Measurements from ENCODE around the gene INTS7.
"Not testable (repeated sequence)": the region's sequence is repeated elsewhere in the genome, so short reads cannot be mapped to it uniquely, and the experiment has no call there.

INTS7 gene

GRCh38 chr1:211986628-211987254 lies 48.6 kb downstream of the INTS7 start:
- DNase-seq = no peak
- intact Hi-C loops (cut with DNase I) = no loop called here

DNA sequence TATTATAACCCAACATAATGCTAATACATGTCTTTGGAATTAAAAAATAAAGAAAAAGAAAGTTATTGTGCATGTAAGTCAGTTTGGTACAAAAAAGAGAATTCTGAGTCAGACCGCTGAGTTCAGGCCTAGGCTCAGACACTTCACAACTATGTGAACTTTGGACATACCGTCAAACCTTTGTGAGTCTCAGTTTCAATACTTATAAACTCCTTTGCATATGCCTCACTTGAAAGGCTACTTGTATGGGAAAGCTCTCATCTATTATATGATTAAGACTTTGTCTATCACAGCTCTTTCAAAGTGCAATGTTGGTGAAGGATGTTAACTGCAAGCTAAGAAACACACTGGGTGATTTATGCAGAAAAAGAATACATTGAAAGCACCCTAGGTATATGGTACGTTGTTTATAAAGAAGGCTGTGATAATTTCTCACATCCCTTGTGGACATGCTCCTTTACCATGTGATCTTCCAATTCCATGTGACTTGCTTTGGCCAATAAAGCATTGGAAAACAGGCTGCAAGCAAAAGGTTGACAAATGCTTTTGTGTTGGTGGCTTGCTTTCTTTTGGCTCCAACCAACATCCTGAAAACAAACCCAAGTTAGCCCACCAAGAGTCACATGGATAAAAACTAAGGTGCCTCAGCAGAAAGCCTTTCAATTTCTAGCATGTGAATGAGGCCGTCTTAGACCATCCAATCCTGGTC lies 49.6 kb downstream of the INTS7 start:
- intact Hi-C loops (cut with DNase I) = no loop called here
- no peak for DNase-seq

GRCh38 chr1:211978596-211978995 lies 56.8 kb downstream of the INTS7 start:
- intact Hi-C loops (cut with DNase I) = no loop called here
- DNase-seq = no peak

GRCh38 chr1:211975152-211975941 lies 60.0 kb downstream of the INTS7 start:
- intact Hi-C loops (cut with DNase I) = no loop called here
- no peak for DNase-seq

DNA sequence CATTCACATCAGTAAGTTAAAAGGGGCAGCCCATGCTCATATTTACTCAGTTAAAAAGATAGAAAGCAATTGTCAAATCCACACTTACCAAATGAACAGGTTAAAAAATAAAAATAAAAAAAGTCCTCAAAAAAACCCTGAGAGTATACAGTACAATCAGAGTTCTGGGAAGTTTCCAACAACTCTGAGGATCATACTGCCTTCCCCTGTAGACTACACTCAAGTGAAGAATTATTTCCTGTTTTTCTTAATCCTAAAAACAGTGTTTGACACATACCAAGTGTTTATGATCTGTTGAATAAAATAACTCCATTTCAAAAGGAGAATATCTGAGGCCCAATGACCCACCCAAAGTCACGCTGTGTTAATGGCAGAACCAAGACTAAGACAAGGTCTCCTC lies 61.8 kb downstream of the INTS7 start:
- no peak for DNase-seq
- intact Hi-C loops (cut with DNase I) = no loop called here

GRCh38 chr1:211968200-211968834 lies 67.0 kb downstream of the INTS7 start:
- intact Hi-C loops (cut with DNase I) = no loop called here

GRCh38 chr1:211967704-211968103 lies 67.7 kb downstream of the INTS7 start:
- no peak for DNase-seq
- intact Hi-C loops (cut with DNase I) = no loop called here

More at GRCh38 chr1:211968200-211968834, 67.0 kb downstream of the INTS7 start:
- no peak for DNase-seq

- no peak for DNase-seq
- intact Hi-C loops (cut with DNase I) = no loop called here
Measured at GRCh38 chr1:211965108-211965805, 70.1 kb downstream of the INTS7 start.

DNA sequence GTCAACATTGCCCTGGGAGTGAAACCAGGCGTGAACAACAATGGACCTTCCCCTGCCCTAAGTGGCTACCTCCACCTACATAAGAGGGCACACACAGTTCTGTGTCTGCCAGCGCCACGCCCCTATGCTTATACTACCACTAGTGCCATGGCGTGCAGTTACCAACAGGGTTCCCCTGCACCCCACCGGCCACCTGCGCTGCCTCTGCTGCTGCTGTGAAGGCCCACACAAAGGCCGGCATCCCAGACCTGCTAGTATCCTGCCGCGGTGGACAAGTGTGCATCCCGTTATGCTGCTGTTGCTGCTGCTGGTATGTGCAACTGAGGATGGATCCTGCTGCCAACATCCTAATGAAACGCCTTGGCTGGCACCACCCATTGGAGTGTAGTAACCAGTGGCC lies 75.7 kb downstream of the INTS7 start:
- intact Hi-C loops (cut with DNase I) = no loop called here
- DNase-seq = peak in 1 of 10 donors; percentile 71

- DNase-seq = peak in 1 of 10 donors; percentile 74
- intact Hi-C loops (cut with DNase I) = no loop called here
Measured at GRCh38 chr1:211959221-211959620, 76.1 kb downstream of the INTS7 start.

- intact Hi-C loops (cut with DNase I); DNase-seq: not testable (repeated sequence)
Measured at GRCh38 chr1:211954028-211954427, 81.3 kb downstream of the INTS7 start.

- intact Hi-C loops (cut with DNase I) = not testable (repeated sequence)
Measured at GRCh38 chr1:211953543-211953942, 81.8 kb downstream of the INTS7 start.

GRCh38 chr1:211952299-211952698 lies 83.1 kb downstream of the INTS7 start:
- DNase-seq = no peak
- intact Hi-C loops (cut with DNase I) = no loop called here

More at GRCh38 chr1:211953543-211953942, 81.8 kb downstream of the INTS7 start:
- DNase-seq = not testable (repeated sequence)

- intact Hi-C loops (cut with DNase I) = no loop called here
- DNase-seq = no peak
Measured at GRCh38 chr1:211951856-211952255, 83.5 kb downstream of the INTS7 start.

GRCh38 chr1:211948377-211948776 lies 87.0 kb downstream of the INTS7 start:
- intact Hi-C loops (cut with DNase I) = no loop called here
- DNase-seq = no peak

DNA sequence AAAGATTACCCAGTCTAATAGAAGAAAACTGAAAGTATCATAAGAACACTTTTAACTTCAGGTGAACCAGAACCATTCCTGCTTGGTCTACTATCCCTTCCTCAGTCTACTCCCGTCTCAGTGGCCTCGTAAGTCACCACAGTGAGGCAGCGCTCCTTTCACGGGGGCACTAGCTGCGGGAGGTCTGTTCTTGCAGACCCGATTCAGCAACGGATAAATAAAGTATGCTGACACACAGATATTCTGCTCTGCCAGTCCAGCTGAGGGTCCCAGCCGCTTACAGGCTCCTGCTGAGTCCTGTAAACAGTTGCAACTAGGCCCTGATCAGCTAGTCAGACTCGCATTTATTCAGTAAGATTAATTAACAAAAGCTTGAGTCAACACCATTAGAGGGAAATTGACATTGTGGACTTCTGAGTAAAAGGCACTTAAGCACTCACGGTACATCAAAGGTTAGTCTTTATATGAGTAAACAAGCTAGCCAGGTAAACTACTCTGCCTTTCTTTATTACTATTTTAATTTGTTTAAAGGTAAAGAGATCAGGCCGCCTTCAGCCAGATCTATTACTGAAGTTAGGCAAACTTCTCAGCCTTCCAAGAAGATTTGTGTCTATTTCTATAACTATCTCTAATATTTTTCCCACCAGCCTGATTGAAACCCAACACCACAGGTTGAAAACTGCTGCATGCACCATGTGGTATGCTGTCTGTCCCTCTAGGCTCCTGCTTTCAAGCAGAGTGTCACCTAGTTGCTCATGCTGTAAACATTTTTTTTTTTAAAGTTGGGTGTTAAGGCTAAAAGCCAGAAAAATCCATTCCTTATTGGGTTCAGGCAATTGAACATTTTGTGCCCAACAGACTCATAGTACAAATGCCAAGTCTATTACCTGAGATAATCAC lies 87.7 kb downstream of the INTS7 start:
- DNase-seq = no peak
- intact Hi-C loops (cut with DNase I) = no loop called here

GRCh38 chr1:211944733-211945500 lies 90.4 kb downstream of the INTS7 start:
- DNase-seq = peak in 1 of 10 donors; percentile 29
- intact Hi-C loops (cut with DNase I) = no loop called here

- DNase-seq = no peak
- intact Hi-C loops (cut with DNase I) = no loop called here
Measured at GRCh38 chr1:211942583-211942982, 92.8 kb downstream of the INTS7 start.
